Cardiac fibroblast (primary cell): ENCODE results near the gene AP1S3.

Experiments used
- DNase-seq, 2 donors: peaks; one replicate each; pipeline versions ENCODE4 v3.0.0 to v3.0.0-alpha.2; 2010; ENCODE audit warnings: low read depth in 2 of 2
- H3K4me3 ChIP-seq, 2 donors: replicated peaks in 1 of 2; 1 replicate in 1 of 2; 2 replicates in 1 of 2; pipeline ENCODE4 v1.5.1; 2011; ENCODE audit warnings: low read depth in 2 of 2, low read length in 2 of 2, mild to moderate bottlenecking in 2 of 2, moderate library complexity in 1 of 2
- TF ChIP-seq, protein P1 (sequence below): IDR thresholded peaks from one replicate; pipeline ENCODE4 v1.5.1; 2011; ENCODE audit warnings: low read depth, mild to moderate bottlenecking, low read length, inconsistent platforms

The AP1S3 gene

DNA sequence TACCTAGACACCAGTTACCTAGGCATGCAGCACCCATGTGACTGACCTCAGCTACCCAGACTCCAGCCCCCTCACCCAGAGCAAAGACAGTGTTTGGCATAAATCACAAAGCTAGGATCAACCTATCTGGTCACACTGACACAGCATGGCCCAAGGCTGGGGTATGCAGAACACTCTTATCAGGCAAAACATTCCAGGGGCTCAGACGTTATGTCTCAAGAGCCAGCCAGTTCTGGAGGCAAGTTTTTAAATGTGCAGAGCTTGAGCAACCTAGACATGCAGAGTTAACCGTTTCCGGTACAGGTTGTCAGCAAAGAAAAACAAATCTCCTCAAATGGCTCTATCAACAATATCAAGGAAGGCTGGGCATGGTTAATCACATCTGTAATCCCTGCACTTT lies 92.8 kb downstream of the AP1S3 start:
- DNase-seq: peak; percentile 74 to 85
- TF ChIP-seq, protein P1, sequence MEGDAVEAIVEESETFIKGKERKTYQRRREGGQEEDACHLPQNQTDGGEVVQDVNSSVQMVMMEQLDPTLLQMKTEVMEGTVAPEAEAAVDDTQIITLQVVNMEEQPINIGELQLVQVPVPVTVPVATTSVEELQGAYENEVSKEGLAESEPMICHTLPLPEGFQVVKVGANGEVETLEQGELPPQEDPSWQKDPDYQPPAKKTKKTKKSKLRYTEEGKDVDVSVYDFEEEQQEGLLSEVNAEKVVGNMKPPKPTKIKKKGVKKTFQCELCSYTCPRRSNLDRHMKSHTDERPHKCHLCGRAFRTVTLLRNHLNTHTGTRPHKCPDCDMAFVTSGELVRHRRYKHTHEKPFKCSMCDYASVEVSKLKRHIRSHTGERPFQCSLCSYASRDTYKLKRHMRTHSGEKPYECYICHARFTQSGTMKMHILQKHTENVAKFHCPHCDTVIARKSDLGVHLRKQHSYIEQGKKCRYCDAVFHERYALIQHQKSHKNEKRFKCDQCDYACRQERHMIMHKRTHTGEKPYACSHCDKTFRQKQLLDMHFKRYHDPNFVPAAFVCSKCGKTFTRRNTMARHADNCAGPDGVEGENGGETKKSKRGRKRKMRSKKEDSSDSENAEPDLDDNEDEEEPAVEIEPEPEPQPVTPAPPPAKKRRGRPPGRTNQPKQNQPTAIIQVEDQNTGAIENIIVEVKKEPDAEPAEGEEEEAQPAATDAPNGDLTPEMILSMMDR: no peak
- H3K4me3 ChIP-seq: no peak overlapping the region

- no peak overlapping the region for H3K4me3 ChIP-seq
- TF ChIP-seq, protein P1: no peak
- no peak for DNase-seq
Measured at GRCh38 chr2:223740679-223741078, 96.7 kb downstream of the AP1S3 start.

DNA sequence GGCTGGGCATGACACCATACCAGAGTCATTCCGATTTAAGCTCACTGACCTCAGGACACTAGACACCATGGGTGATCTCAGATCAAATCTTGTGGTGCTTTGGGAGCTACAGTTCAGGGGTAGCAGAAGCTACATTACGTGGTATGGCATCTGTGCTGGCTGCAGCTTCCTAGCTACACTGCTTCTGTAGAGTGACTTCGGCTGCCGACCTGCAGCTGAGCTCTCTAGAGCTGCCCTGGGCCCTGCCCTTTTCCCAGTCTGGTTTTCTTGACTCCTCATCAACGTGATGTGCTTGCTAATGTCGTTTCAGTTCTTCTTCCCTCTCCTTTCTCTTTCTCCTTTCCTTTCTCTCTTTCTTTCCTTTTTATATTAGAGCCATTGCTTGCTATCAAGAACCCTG lies 100.2 kb downstream of the AP1S3 start:
- no peak overlapping the region for H3K4me3 ChIP-seq
- DNase-seq: no peak
- TF ChIP-seq, protein P1: no peak

DNA sequence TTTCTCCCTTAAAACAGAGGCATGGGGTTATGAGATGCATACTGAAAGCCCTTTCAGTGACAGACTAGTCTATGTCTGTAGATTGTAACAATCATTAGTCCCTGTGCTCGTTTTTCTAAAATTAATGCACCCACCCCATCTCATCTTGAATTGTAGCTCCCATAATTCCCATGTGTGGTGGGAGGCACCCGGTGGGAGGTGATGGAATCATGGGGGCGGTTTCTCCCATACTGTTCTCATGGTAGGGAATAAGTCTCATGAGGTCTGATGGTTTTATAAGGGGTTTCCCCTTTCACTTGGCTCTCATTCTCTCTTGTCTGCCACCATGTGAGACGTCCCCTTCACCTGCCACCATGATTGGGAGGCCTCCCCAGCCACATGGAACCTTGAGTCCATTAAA lies 100.9 kb downstream of the AP1S3 start:
- TF ChIP-seq, protein P1: no peak
- no peak overlapping the region for H3K4me3 ChIP-seq
- DNase-seq: no peak

- TF ChIP-seq, protein P1: no peak
- DNase-seq: peak; percentile 94 to 96
- H3K4me3 ChIP-seq: no peak overlapping the region
Measured at GRCh38 chr2:223735659-223736244, 101.6 kb downstream of the AP1S3 start.

DNA sequence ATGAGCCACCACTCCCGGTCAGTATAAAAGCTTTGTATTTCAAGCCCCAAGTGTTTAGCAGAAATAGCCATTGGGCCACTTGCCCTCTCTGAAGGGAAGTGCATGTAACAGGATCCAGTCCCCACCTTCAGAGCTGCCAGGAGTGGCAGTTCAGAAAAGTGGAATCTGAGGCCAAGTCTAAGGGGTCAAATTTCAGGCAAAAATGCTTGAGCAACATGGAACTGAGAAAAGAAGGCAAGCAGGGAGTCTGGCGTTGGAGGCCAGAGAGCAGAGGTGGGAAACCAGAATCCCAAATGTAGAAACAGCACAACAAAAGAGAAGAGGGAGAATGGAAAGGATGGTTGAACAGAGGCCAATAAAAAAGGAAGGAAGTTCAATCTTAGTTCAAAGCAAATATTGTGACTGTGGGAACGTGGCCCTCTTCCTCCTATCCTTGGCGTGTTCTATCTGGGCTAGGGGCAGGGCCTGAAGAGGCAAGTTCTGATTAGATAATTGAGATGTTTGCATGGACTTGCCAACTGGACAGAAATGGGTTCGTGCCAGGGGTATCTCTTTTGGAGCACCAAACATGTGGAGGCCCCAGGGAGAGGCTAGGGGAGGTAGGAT lies 102.2 kb downstream of the AP1S3 start:
- TF ChIP-seq, protein P1: no peak
- peak; percentile 42 to 82 for DNase-seq
- no peak overlapping the region for H3K4me3 ChIP-seq
